ENCODE results near the gene ABI1.

- TF ChIP-seq CTCF (IDR thresholded peaks at IDR 0.05; ENCODE audit: borderline replicate concordance, extremely low read depth, low read length, poor library complexity, severe bottlenecking) (no peak), EZH2 (IDR thresholded peaks at IDR 0.05; ENCODE audit: borderline replicate concordance, low read depth, low read length, severe bottlenecking) (no peak)
Measured at GRCh38 chr10:26810435-26811026, 50.2 kb downstream of the ABI1 start.

Measured in DND-41 (cell line).